B cell (primary cell): ENCODE data around the gene ACTC1.

Source experiments
- EZH2 ChIP-seq: IDR thresholded peaks from 2 replicates; pipeline ENCODE4 v1.6.1; 2012; ENCODE audit warnings: borderline replicate concordance, low read depth, mild to moderate bottlenecking, moderate library complexity, low read length; ENCODE audit not compliant: insufficient read depth, poor library complexity, severe bottlenecking
- TF ChIP-seq, protein P1 (sequence below): fragments of 200-600 bp; IDR thresholded peaks from one replicate; pipeline ENCODE4 v1.8.0; 2022; ENCODE audit warnings: antibody characterized with exemption, mild to moderate bottlenecking

DNA sequence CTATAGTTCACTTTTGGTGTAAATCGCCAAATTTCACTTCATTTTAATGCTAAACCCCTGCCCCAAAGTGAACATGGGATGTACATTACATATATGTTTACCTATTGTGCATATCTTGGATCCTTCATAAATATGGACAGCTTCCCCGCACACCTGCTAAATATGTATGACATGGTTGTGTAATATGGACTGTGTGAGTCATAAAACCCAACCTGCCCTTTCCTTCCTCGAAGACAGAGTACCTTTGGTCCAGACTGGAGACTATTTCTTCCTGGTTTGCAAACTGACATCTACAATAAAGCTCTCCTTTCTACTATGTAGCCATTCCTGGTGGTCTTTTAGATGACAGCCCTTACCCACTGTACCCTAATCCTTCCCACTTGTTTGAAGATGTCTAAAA is 12.4 kb downstream of the ACTC1 start:
- TF ChIP-seq, protein P1, sequence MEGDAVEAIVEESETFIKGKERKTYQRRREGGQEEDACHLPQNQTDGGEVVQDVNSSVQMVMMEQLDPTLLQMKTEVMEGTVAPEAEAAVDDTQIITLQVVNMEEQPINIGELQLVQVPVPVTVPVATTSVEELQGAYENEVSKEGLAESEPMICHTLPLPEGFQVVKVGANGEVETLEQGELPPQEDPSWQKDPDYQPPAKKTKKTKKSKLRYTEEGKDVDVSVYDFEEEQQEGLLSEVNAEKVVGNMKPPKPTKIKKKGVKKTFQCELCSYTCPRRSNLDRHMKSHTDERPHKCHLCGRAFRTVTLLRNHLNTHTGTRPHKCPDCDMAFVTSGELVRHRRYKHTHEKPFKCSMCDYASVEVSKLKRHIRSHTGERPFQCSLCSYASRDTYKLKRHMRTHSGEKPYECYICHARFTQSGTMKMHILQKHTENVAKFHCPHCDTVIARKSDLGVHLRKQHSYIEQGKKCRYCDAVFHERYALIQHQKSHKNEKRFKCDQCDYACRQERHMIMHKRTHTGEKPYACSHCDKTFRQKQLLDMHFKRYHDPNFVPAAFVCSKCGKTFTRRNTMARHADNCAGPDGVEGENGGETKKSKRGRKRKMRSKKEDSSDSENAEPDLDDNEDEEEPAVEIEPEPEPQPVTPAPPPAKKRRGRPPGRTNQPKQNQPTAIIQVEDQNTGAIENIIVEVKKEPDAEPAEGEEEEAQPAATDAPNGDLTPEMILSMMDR = no peak
- TF ChIP-seq EZH2 = no peak
